Measurements from ENCODE around the gene KCNK10.

DNA sequence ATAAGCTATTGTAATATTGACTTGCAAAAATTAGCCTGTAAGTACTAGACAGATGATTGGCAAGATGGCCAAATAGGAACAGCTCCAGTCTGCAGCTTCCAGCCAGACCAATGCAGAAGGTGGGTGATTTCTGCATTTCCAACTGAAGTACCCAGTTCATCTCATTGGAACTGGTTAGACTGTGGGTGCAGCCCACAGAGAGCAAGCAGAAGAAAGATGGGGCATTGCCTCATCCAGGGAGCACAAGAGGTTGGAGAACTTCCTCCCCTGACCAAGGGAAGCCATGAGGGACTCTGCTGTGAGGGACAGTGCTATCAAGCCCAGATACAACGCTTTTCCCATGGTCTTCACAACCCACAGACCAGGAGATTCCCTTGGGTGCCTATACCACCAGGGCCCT is 46.4 kb upstream of the KCNK10 start:
- TF ChIP-seq EZH2 (IDR thresholded peaks at IDR 0.05; ENCODE audit: insufficient read depth, poor library complexity, severe bottlenecking) (no peak), EZH2phosphoT487 (IDR thresholded peaks at IDR 0.05; ENCODE audit: insufficient read depth, low read depth) (no peak)

All from GM23248 (cell line).